ENCODE data around the gene FOSL1. TPM values are rescaled to one million over a fixed set of nuclear protein-coding genes. Genes with fewer than 3 reads are reported as not detected.

The FOSL1 gene
- total RNA-seq, 2 donors from 2014 or later = 3.7 to 8.5 TPM

GRCh38 chr11:65879617-65880016, 20.6 kb downstream of the FOSL1 start, which contains the start of gene CTSW:
TSS of gene CTSW (plus strand) at chr11:65879837. CDS start at chr11:65879855, 18 bp downstream.
- DNase-seq = no peak
- Mint-ChIP-seq H3K4me3 (peak within 1 kb of the TSS; percentile 81), H3K36me3 (ENCODE audit: low read depth) (peaks cover 2% of the 10 kb centered on the region), H3K27me3 (no peaks in the 10 kb centered on the region), H3K4me1 (peaks cover 21% of the 10 kb centered on the region), H3K27ac (peak within 1 kb of the TSS; percentile 85)
- peak; percentile 74 for ATAC-seq
- no peaks in the 10 kb centered on the region for H3K9me3 ChIP-seq (ENCODE audit: control insufficient read depth, low read length, poor library complexity, severe bottlenecking)

GRCh38 chr11:65873318-65874156, 26.7 kb downstream of the FOSL1 start:
- H3K27ac Mint-ChIP-seq = peak overlapping the region; percentile 92

GRCh38 chr11:65872586-65873317, 27.4 kb downstream of the FOSL1 start, which contains the start of gene EFEMP2:
TSS of gene EFEMP2 (minus strand) at chr11:65872800. CDS start at chr11:65872354, 446 bp downstream.
- Mint-ChIP-seq H3K4me3 (peak within 1 kb of the TSS; percentile 95), H3K27me3 (no peaks in the 10 kb centered on the region), H3K27ac (peak within 1 kb of the TSS; percentile 92), H3K4me1 (peaks cover 27% of the 10 kb centered on the region), H3K36me3 (ENCODE audit: low read depth) (no peaks in the 10 kb centered on the region)
- DNase-seq = no peak
- ATAC-seq = no peak
- no peaks in the 10 kb centered on the region for H3K9me3 ChIP-seq (ENCODE audit: control insufficient read depth, low read length, poor library complexity, severe bottlenecking)

More at GRCh38 chr11:65873318-65874156, 26.7 kb downstream of the FOSL1 start:
- H3K36me3 Mint-ChIP-seq (ENCODE audit: low read depth) = no peaks in the 10 kb centered on the region
- H3K4me1 Mint-ChIP-seq = peaks cover 31% of the 10 kb centered on the region
- DNase-seq (peak; percentile 95 to 98 (median 97)), ATAC-seq (peak; percentile 98)
- H3K4me3 Mint-ChIP-seq = peak overlapping the region; percentile 95
- no peaks in the 10 kb centered on the region for H3K9me3 ChIP-seq (ENCODE audit: control insufficient read depth, low read length, poor library complexity, severe bottlenecking)
- H3K27me3 Mint-ChIP-seq = no peaks in the 10 kb centered on the region

GRCh38 chr11:65871811-65872548, 28.2 kb downstream of the FOSL1 start:
- H3K36me3 Mint-ChIP-seq (ENCODE audit: low read depth) = no peaks in the 10 kb centered on the region
- ATAC-seq = no peak
- no peaks in the 10 kb centered on the region for H3K9me3 ChIP-seq (ENCODE audit: control insufficient read depth, low read length, poor library complexity, severe bottlenecking)
- H3K4me1 Mint-ChIP-seq = peaks cover 24% of the 10 kb centered on the region
- no peak for DNase-seq
- H3K27ac Mint-ChIP-seq = no peak overlapping the region
- H3K27me3 Mint-ChIP-seq = no peaks in the 10 kb centered on the region
- peak overlapping the region; percentile 55 for H3K4me3 Mint-ChIP-seq

- H3K27me3 Mint-ChIP-seq = no peaks in the 10 kb centered on the region
- peak overlapping the region; percentile 37 for H3K27ac Mint-ChIP-seq
- H3K4me3 Mint-ChIP-seq = peak overlapping the region; percentile 55
- H3K9me3 ChIP-seq (ENCODE audit: control insufficient read depth, low read length, poor library complexity, severe bottlenecking) = no peaks in the 10 kb centered on the region
- H3K36me3 Mint-ChIP-seq (ENCODE audit: low read depth) = no peaks in the 10 kb centered on the region
- no peak for ATAC-seq
- DNase-seq = no peak
- peaks cover 22% of the 10 kb centered on the region for H3K4me1 Mint-ChIP-seq
Measured at GRCh38 chr11:65870706-65871681, 29.2 kb downstream of the FOSL1 start.

GRCh38 chr11:65870307-65870658, 29.9 kb downstream of the FOSL1 start:
- no peaks in the 10 kb centered on the region for H3K9me3 ChIP-seq (ENCODE audit: control insufficient read depth, low read length, poor library complexity, severe bottlenecking)
- no peak for ATAC-seq
- DNase-seq = no peak
- Mint-ChIP-seq H3K27ac (peak overlapping the region; percentile 60), H3K36me3 (ENCODE audit: low read depth) (no peaks in the 10 kb centered on the region), H3K4me1 (peaks cover 23% of the 10 kb centered on the region), H3K4me3 (no peak overlapping the region), H3K27me3 (no peaks in the 10 kb centered on the region)

- ATAC-seq = no peak
- H3K27me3 Mint-ChIP-seq = no peaks in the 10 kb centered on the region
- H3K27ac Mint-ChIP-seq = peak overlapping the region; percentile 60
- H3K4me3 Mint-ChIP-seq = no peak overlapping the region
- H3K9me3 ChIP-seq (ENCODE audit: control insufficient read depth, low read length, poor library complexity, severe bottlenecking) = no peaks in the 10 kb centered on the region
- no peaks in the 10 kb centered on the region for H3K36me3 Mint-ChIP-seq (ENCODE audit: low read depth)
- H3K4me1 Mint-ChIP-seq = peaks cover 26% of the 10 kb centered on the region
- no peak for DNase-seq
Measured at GRCh38 chr11:65869643-65870306, 30.4 kb downstream of the FOSL1 start.

- H3K9me3 ChIP-seq (ENCODE audit: control insufficient read depth, low read length, poor library complexity, severe bottlenecking) = no peaks in the 10 kb centered on the region
- ATAC-seq (no peak), DNase-seq (no peak)
- peaks cover 29% of the 10 kb centered on the region for H3K4me1 Mint-ChIP-seq
- H3K27ac Mint-ChIP-seq = peak overlapping the region; percentile 60
- H3K36me3 Mint-ChIP-seq (ENCODE audit: low read depth) = peaks cover 2% of the 10 kb centered on the region
- H3K27me3 Mint-ChIP-seq = no peaks in the 10 kb centered on the region
- H3K4me3 Mint-ChIP-seq = no peak overlapping the region
Measured at GRCh38 chr11:65868907-65869306, 31.3 kb downstream of the FOSL1 start.

- peak; percentile 65 for ATAC-seq
- no peaks in the 10 kb centered on the region for H3K9me3 ChIP-seq (ENCODE audit: control insufficient read depth, low read length, poor library complexity, severe bottlenecking)
- Mint-ChIP-seq H3K27me3 (no peaks in the 10 kb centered on the region), H3K4me1 (peaks cover 23% of the 10 kb centered on the region), H3K36me3 (ENCODE audit: low read depth) (peaks cover 2% of the 10 kb centered on the region), H3K27ac (peak overlapping the region; percentile 51), H3K4me3 (no peak overlapping the region)
- no peak for DNase-seq
Measured at GRCh38 chr11:65868076-65868667, 32.0 kb downstream of the FOSL1 start.

- Mint-ChIP-seq H3K4me1 (peaks cover 23% of the 10 kb centered on the region), H3K27ac (peak overlapping the region; percentile 51), H3K36me3 (ENCODE audit: low read depth) (peaks cover 7% of the 10 kb centered on the region), H3K27me3 (no peaks in the 10 kb centered on the region), H3K4me3 (no peak overlapping the region)
- DNase-seq (no peak), ATAC-seq (no peak)
- no peaks in the 10 kb centered on the region for H3K9me3 ChIP-seq (ENCODE audit: control insufficient read depth, low read length, poor library complexity, severe bottlenecking)
Measured at GRCh38 chr11:65867284-65868071, 32.7 kb downstream of the FOSL1 start.
